ENCODE measurements around the gene SHISA9.

The SHISA9 gene

GRCh38 chr16:13076878-13077277 is 175.5 kb downstream of the SHISA9 start:
- DNase-seq (ENCODE audit: low spot score), result no peak

GRCh38 chr16:13077816-13078215 is 176.4 kb downstream of the SHISA9 start:
- no peak for DNase-seq (ENCODE audit: low spot score)

- no peak for DNase-seq (ENCODE audit: low spot score)
Observed at GRCh38 chr16:13080531-13080930, 179.1 kb downstream of the SHISA9 start.

- DNase-seq (ENCODE audit: low spot score), result no peak
Observed at GRCh38 chr16:13081825-13082331, 180.5 kb downstream of the SHISA9 start.

GRCh38 chr16:13083681-13084080 is 182.3 kb downstream of the SHISA9 start:
- no peak for DNase-seq (ENCODE audit: low spot score)

- no peak for DNase-seq (ENCODE audit: low spot score)
Observed at GRCh38 chr16:13084331-13084730, 182.9 kb downstream of the SHISA9 start.

GRCh38 chr16:13093661-13094060 is 192.3 kb downstream of the SHISA9 start:
- DNase-seq (ENCODE audit: low spot score), result no peak

- DNase-seq (ENCODE audit: low spot score), result no peak
Observed at GRCh38 chr16:13095061-13095460, 193.7 kb downstream of the SHISA9 start.

GRCh38 chr16:13098536-13098935 is 197.1 kb downstream of the SHISA9 start:
- no peak for DNase-seq (ENCODE audit: low spot score)

GRCh38 chr16:13099822-13100221 is 198.4 kb downstream of the SHISA9 start:
- no peak for DNase-seq (ENCODE audit: low spot score)

GRCh38 chr16:13100970-13101369 is 199.6 kb downstream of the SHISA9 start:
- no peak for DNase-seq (ENCODE audit: low spot score)

GRCh38 chr16:13101828-13102227 is 200.4 kb downstream of the SHISA9 start:
- no peak for DNase-seq (ENCODE audit: low spot score)

- DNase-seq (ENCODE audit: low spot score), result no peak
Observed at GRCh38 chr16:13102401-13102800, 201.0 kb downstream of the SHISA9 start.

GRCh38 chr16:13103831-13104530 is 202.6 kb downstream of the SHISA9 start:
- no peak for DNase-seq (ENCODE audit: low spot score)

- no peak for DNase-seq (ENCODE audit: low spot score)
Observed at GRCh38 chr16:13104772-13105171, 203.4 kb downstream of the SHISA9 start.

GRCh38 chr16:13105427-13105826 is 204.0 kb downstream of the SHISA9 start:
- no peak for DNase-seq (ENCODE audit: low spot score)

GRCh38 chr16:13106464-13106863 is 205.1 kb downstream of the SHISA9 start:
- no peak for DNase-seq (ENCODE audit: low spot score)

GRCh38 chr16:13108126-13108525 is 206.7 kb downstream of the SHISA9 start:
- no peak for DNase-seq (ENCODE audit: low spot score)

GRCh38 chr16:13109171-13109570 is 207.8 kb downstream of the SHISA9 start:
- DNase-seq (ENCODE audit: low spot score), result no peak

- no peak for DNase-seq (ENCODE audit: low spot score)
Observed at GRCh38 chr16:13110124-13110796, 208.9 kb downstream of the SHISA9 start.

GRCh38 chr16:13111747-13112146 is 210.3 kb downstream of the SHISA9 start:
- no peak for DNase-seq (ENCODE audit: low spot score)

GRCh38 chr16:13113741-13114140 is 212.3 kb downstream of the SHISA9 start:
- DNase-seq (ENCODE audit: low spot score), result no peak

GRCh38 chr16:13118091-13118490 is 216.7 kb downstream of the SHISA9 start:
- no peak for DNase-seq (ENCODE audit: low spot score)

- DNase-seq (ENCODE audit: low spot score), result no peak
Observed at GRCh38 chr16:13120091-13120490, 218.7 kb downstream of the SHISA9 start.
